Cerebellar cortex (tissue), 1 donor: Measurements from ENCODE around the gene DOC2A.
"Not testable (repeated sequence)": the region's sequence is repeated elsewhere in the genome, so short reads cannot be mapped to it uniquely, and the experiment has no call there.

Experiments used
- DNase-seq: peaks from one replicate; pipeline ENCODE4 v3.0.0-alpha.2; 2015; ENCODE audit warnings: low spot score

Gene DOC2A

GRCh38 chr16:30027588-30028437 lies 17.0 kb upstream of the DOC2A start:
- DNase-seq: no peak

- DNase-seq: no peak
Observed at GRCh38 chr16:30026449-30026848, 15.6 kb upstream of the DOC2A start.

GRCh38 chr16:30025574-30025973 lies 14.7 kb upstream of the DOC2A start:
- DNase-seq: no peak

GRCh38 chr16:30025156-30025555 lies 14.3 kb upstream of the DOC2A start:
- DNase-seq: no peak

GRCh38 chr16:30024451-30024850 lies 13.6 kb upstream of the DOC2A start:
- no peak for DNase-seq

- DNase-seq: no peak
Observed at GRCh38 chr16:30023586-30023985, 12.8 kb upstream of the DOC2A start.

- no peak for DNase-seq
Observed at GRCh38 chr16:30022887-30023286, 12.1 kb upstream of the DOC2A start, which contains the start of gene C16orf92. Gene C16orf92 (plus strand): TSS chr16:30023198. CDS start chr16:30023341, 143 bp downstream.

GRCh38 chr16:30018731-30019158 lies 7.9 kb upstream of the DOC2A start:
- DNase-seq: no peak

GRCh38 chr16:30017937-30018336 lies 7.1 kb upstream of the DOC2A start:
- DNase-seq: not testable (repeated sequence)

GRCh38 chr16:30017277-30017656 lies 6.4 kb upstream of the DOC2A start:
- no peak for DNase-seq

GRCh38 chr16:30016555-30017276 lies 5.9 kb upstream of the DOC2A start:
- DNase-seq: no peak

- DNase-seq: not testable (repeated sequence)
Observed at GRCh38 chr16:30015450-30015849, 4.6 kb upstream of the DOC2A start.

GRCh38 chr16:30012598-30012997 lies 1.8 kb upstream of the DOC2A start:
- DNase-seq: not testable (repeated sequence)

- DNase-seq: no peak
Observed at GRCh38 chr16:30011714-30012504, 1.1 kb upstream of the DOC2A start.

- no peak for DNase-seq
Observed at GRCh38 chr16:30009990-30010843, 610 bp downstream of the DOC2A start.

- DNase-seq: no peak
Observed at GRCh38 chr16:30009085-30009862, 1.6 kb downstream of the DOC2A start.

GRCh38 chr16:30007378-30007895 lies 3.4 kb downstream of the DOC2A start:
- DNase-seq: no peak

- DNase-seq: no peak
Observed at GRCh38 chr16:30006659-30007377, 4.0 kb downstream of the DOC2A start.

GRCh38 chr16:30006095-30006473 lies 4.7 kb downstream of the DOC2A start:
- no peak for DNase-seq
